Right ventricle myocardium inferior (tissue), 1 donor: ENCODE data around the gene CSF1R. TPM values are rescaled to one million over a fixed set of nuclear protein-coding genes. Genes with fewer than 3 reads are reported as not detected.
"Not testable (repeated sequence)": the region's sequence is repeated elsewhere in the genome, so short reads cannot be mapped to it uniquely, and the experiment has no call there.

Experiments
- ATAC-seq: fragments of 200-7000 bp; cut with Tn5 transposase; one replicate; pipeline ENCODE4 v1.9.1; 2020; ENCODE audit warnings: mild to moderate bottlenecking, moderate library complexity
- DNase-seq: peaks from one replicate; pipeline ENCODE4 v3.0.0; 2021; ENCODE audit errors: missing footprints
- intact Hi-C: fragments of 100-400 bp; cut with DNase I; formaldehyde crosslinking; loops from one replicate; pipeline ENCODE4 v1.11.0; 2022
- total RNA-seq: library from RNA; stranded (reverse); fragmentation: NEBNext Ultra II Directional; extraction: Animal tissue kit (Norgen Biotek cat#: 25700); gene quantifications from one replicate; pipeline ENCODE4 v1.2.1, GENCODE V29; 2021
- donor health status: DM: no; HTN: yes; CAD: no; lungs with severe emphysema.

Gene CSF1R
- total RNA-seq, 1 donor from 2014 or later: 21.9 TPM

GRCh38 chr5:150063638-150064037, 22.7 kb downstream of the CSF1R start:
- DNase-seq: no peak
- intact Hi-C loops: no loop called here
- no peak for ATAC-seq

- no peak for DNase-seq
- intact Hi-C loops: no loop called here
- no peak for ATAC-seq
Measured at GRCh38 chr5:150062216-150062922, 24.0 kb downstream of the CSF1R start.

GRCh38 chr5:150061538-150061995, 24.8 kb downstream of the CSF1R start:
- intact Hi-C loops: no loop called here
- ATAC-seq (no peak), DNase-seq (no peak)

DNA sequence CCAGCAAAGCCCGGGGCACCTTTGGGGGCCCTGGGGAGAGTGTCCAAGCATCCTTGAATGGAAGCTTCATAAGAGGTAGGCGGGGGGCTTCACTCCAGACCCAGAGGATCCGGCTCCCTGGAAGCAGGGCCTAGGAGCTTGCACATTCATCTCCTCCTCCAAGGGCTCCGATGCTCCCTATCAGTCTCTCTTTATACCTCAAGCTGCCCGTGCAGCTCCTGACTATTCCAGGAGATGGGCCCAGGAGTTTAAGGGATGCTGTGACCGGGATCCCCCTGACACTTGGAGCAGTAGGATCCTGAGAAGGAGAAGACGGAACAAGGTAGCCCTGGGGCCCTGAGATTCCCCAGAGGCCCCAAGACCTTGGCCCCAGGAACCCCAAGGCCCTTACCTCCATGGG, 25.9 kb downstream of the CSF1R start:
- no peak for DNase-seq

GRCh38 chr5:150059623-150060022, 26.7 kb downstream of the CSF1R start:
- DNase-seq: no peak

More for the DNA sequence above, 25.9 kb downstream of the CSF1R start:
- intact Hi-C loops: no loop called here
- no peak for ATAC-seq

GRCh38 chr5:150058480-150059126, 27.8 kb downstream of the CSF1R start:
- DNase-seq (no peak), ATAC-seq (peak; percentile 58)
- intact Hi-C loops: no loop called here

More at GRCh38 chr5:150059623-150060022, 26.7 kb downstream of the CSF1R start:
- no peak for ATAC-seq
- intact Hi-C loops: no loop called here

DNA sequence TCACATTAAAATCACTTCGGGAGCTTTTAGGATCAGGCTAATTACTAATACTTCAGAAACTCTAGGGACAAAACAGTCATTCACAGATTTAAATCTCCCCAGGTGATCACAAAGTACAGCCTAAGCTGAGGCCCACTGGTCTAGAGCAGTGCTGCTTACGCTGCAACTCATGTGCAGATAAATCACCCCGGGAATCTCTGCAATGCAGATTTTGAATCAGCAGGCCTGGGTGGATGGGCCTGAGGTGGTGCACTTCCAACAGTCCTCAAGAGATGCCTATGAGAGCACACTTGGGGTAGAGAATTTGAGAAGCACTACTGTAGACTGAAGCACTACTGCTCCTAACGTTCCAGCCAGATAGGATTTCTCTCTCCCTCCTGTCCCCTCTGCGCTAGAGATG, 28.4 kb downstream of the CSF1R start:
- intact Hi-C loops: no loop called here
- no peak for ATAC-seq
- DNase-seq: no peak

GRCh38 chr5:150057511-150057910, 28.8 kb downstream of the CSF1R start:
- ATAC-seq (no peak), DNase-seq (no peak)
- intact Hi-C loops: no loop called here

- intact Hi-C loops: no loop called here
- ATAC-seq: no peak
Measured at GRCh38 chr5:150057052-150057451, 29.3 kb downstream of the CSF1R start.

DNA sequence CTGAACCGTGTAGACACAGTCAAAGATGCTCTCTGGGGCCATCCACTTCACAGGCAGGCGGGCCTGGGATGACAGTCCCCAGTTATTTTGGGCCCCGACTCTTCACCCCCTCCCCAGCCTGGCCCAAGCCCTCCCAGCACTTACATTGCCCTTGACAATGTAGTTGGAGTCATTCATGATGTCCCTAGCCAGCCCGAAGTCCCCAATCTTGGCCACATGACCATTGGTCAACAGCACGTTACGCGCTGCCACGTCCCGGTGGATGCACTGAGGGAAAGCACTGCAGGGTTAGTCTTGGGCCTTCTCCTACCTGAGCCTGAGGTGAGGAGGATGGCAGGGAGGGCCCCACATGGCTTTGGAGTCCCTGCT, 30.3 kb downstream of the CSF1R start:
- DNase-seq: no peak
- ATAC-seq: no peak

More at GRCh38 chr5:150057052-150057451, 29.3 kb downstream of the CSF1R start:
- no peak for DNase-seq

DNA sequence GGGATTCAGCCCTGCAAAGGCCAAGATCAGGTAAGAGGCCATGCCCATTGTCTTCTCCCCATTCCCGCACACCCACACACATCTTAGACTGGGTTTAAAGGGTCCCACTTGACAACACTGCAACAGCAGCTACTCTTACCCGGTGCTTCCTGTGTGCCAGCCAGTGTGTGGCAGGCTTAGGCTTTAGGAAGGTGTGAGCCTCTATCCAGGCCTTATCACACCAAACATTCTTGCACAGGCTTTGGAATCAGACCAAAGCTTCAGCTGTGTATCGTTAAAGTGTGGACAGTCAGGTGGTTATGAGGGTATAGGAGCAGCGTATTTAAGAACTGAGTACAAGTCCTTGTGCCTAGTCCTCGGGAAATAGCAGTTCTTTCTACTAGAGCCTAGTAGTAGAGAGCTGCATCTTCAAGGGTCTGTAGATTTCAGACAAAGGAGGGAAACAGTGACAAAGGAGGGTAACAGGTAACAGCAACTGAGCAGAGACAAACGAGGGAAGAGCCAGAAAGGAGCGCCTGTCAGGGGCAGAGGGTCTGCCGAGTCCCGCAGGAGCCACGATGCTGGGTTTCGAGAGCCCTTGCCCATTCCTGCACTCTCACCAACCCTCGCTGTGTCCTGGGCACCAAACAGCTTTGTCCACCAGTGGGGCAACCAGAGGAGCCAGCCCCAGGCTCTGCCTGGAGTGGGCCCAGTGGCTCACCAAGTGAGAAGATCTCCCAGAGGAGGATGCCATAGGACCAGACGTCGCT, 30.9 kb downstream of the CSF1R start:
- DNase-seq: no peak
- intact Hi-C loops: no loop called here
- ATAC-seq: no peak

More for the DNA sequence above, 30.3 kb downstream of the CSF1R start:
- intact Hi-C loops: no loop called here

DNA sequence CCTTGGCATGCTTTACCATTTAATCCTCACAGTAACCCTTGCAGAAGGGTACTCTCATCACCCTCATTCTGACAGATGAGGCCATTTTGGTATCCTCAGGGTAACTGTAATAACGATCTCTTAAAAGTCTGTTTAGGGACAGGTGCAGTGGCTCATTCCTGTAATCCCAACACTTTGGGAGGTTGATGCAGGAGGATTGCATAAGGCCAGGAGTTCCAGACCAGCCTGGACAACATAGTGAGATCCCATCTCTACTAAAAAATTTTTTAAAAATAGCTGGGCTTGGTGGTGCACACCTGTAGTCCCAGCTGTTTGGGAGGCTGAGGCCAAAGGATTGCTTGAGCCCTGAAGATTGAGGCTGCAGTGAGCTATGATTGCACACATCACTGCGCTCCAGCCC, 31.8 kb downstream of the CSF1R start:
- no peak for DNase-seq
- no peak for ATAC-seq
- intact Hi-C loops: no loop called here

GRCh38 chr5:150053713-150054392, 32.5 kb downstream of the CSF1R start:
- intact Hi-C loops: no loop called here
- ATAC-seq: no peak
- no peak for DNase-seq

- intact Hi-C loops: no loop called here
- DNase-seq (no peak), ATAC-seq (no peak)
Measured at GRCh38 chr5:150052956-150053712, 33.2 kb downstream of the CSF1R start.

DNA sequence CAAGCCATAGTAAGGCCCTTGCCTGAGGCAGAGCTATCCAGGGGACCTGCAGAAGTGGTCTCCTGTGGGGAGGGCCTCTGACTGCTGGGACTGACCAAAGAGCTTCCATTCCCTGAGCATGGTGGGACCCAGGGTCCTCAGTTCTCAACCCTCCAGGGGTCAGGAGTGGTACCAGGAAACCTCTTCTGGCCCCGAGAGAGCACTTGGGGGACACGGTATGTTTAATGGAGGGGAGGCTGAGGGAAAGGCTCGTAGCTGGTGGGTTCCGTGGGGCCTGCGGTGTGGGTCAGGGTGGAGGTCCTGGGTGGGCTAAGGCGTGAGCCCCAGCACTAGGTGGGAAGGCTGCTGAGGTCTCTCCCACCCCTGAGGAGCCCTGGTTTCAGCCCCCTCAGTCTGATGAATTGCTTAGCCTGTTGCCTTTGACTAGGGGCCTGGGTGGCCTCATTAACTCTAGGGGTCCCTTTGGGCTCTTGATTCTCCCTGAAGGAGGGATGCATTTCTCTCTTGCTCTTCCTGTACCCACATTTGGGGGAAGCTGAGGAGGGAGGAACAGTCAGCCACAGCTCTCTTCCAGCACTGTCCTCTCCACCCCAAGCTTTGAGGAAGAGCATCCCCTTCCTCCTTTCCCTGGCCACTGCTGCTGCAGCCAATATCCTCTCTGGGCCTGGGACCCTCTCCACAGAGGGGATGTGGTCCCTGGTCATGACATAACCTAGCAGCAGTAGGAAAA, 34.0 kb downstream of the CSF1R start:
- no peak for ATAC-seq
- DNase-seq: no peak
- intact Hi-C loops: no loop called here

DNA sequence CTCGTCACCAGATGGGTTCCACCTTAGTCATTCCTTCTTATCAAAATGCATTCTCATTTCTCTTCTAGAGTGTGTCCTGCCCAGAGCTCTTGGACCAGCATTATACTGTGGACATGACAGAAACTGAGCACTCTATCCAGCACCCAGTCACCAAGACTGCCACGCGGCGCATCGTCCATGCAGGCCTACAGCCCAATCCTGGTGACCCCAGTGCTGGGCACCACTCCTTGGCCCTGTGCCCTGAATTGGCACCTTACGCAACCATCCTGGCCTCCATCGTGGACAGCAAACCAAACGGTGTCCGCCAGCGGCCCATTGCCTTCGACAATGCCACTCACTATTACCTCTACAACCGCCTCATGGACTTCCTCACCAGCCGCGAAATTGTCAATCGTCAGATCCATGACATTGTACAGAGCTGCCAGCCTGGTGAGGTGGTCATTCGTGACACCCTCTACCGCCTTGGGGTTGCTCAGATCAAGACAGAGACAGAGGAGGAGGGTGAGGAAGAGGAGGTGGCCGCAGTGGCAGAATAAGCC, 34.6 kb downstream of the CSF1R start:
- DNase-seq: no peak
- no peak for ATAC-seq
- intact Hi-C loops: no loop called here

DNA sequence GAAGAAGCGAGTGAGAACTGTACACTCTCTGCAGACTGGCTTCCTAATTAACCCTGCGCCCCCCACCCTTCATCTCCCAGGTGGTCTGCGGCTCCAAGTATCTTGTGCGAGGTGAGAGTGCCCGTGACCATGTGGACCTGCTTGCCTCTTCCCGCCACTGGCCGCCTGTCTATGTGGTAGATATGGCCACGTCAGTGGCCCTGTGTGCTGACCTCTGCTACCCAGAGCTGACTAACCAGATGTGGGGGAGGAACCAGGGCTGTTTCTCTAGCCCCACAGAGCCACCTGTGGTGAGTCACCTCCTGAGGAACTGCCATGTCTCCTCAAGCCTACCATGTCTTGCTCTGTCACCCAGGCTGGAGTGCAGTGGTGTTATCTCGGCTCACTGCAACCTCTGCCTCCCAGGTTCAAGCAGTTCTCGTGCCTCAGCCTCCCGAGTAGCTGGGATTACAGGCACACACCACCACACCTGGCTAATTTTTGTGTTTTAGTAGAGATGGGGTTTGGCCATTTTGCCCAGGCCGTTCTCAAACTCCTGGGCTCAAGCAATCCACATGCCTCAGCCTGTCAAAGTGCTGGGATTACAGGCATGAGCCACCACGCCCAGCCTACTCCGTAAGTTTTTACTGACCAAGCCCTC, 36.1 kb downstream of the CSF1R start:
- intact Hi-C loops, ATAC-seq, DNase-seq: not testable (repeated sequence)
